AG04449 (cell line): Measurements from ENCODE around the gene CIAO2B.
A peak's percentile ranks its signal among the peaks of the same experiment; 100 is the strongest.

ENCODE experiments used
- CTCF ChIA-PET: fragments of 350-600 bp; formaldehyde crosslinking; extraction: SDS; loops from one replicate; lab custom pipeline; 2021; ENCODE audit warnings: antibody characterized with exemption; lab: Yijun Ruan, JAX
- POLR2A ChIA-PET: fragments of 400-600, 350-600 bp; formaldehyde crosslinking; extraction: SDS; loops from one replicate; lab custom pipeline; 2020; ENCODE audit warnings: antibody characterized with exemption, inconsistent platforms; lab: Yijun Ruan, JAX
- DNase-seq: peaks from one replicate; pipeline ENCODE4 v3.0.0-alpha.2; 2010; ENCODE audit warnings: low read depth, low spot score
- H3K4me3 ChIP-seq: 2 replicates; pipeline ENCODE4 v1.5.1; 2011; ENCODE audit warnings: low read depth, mild to moderate bottlenecking, control low read depth, low read length
- CTCF ChIP-seq: IDR thresholded peaks from one replicate; pipeline ENCODE4 v1.5.1; 2011; ENCODE audit warnings: mild to moderate bottlenecking, moderate library complexity, low read length, control low read depth, inconsistent platforms; ENCODE audit not compliant: insufficient read depth; ENCODE audit errors: missing control alignments

The CIAO2B gene

GRCh38 chr16:66968847-66969246, 34.6 kb upstream of the CIAO2B start:
- ChIA-PET POLR2A (no interaction called here), CTCF (interaction anchor here (1.0 to 5.4 kb wide), 6 partner anchors 9 to 189 kb away, joined by 3 to 21 read pairs (median 4); no protein-coding TSS in a partner anchor)
- H3K4me3 ChIP-seq = no peak overlapping the region
- TF ChIP-seq CTCF = no peak
- DNase-seq = no peak

GRCh38 chr16:66964049-66964448, 29.8 kb upstream of the CIAO2B start:
- ChIA-PET POLR2A (no interaction called here), CTCF (interaction anchor here (1.1 to 5.4 kb wide), 8 partner anchors 8 to 191 kb away, joined by 3 to 46 read pairs (median 9); no protein-coding TSS in a partner anchor)
- no peak for DNase-seq
- H3K4me3 ChIP-seq = no peak overlapping the region
- no peak for TF ChIP-seq CTCF

- DNase-seq = no peak
- POLR2A ChIA-PET = no interaction called here
- no peak for TF ChIP-seq CTCF
- CTCF ChIA-PET = interaction anchor here (0.8 to 4.2 kb wide), 18 partner anchors 9 to 222 kb away, joined by 3 to 46 read pairs (median 5); partner anchors contain the start of genes FBXL8, MATCAP1 and TRADD
- no peak overlapping the region for H3K4me3 ChIP-seq
Measured at GRCh38 chr16:66961914-66962313, 27.7 kb upstream of the CIAO2B start.

GRCh38 chr16:66961065-66961744, 27.0 kb upstream of the CIAO2B start, which contains the start of gene CES3:
Gene CES3 (plus strand): TSS chr16:66961266. CDS start chr16:66961308, 42 bp downstream.
- CTCF ChIA-PET = interaction anchor here (0.8 to 6.1 kb wide), 27 partner anchors 9 to 226 kb away, joined by 3 to 57 read pairs (median 6); partner anchors contain the start of genes B3GNT9, FBXL8, MATCAP1 and TRADD
- TF ChIP-seq CTCF = peak; percentile 84
- no peak for DNase-seq
- H3K4me3 ChIP-seq = no peak within 1 kb of the TSS
- POLR2A ChIA-PET = no interaction called here

- POLR2A ChIA-PET = no interaction called here
- CTCF ChIA-PET = interaction anchor here (0.8 to 6.1 kb wide), 28 partner anchors 8 to 227 kb away, joined by 3 to 57 read pairs (median 7); partner anchors contain the start of genes B3GNT9, FBXL8, MATCAP1 and TRADD
- no peak for DNase-seq
- no peak overlapping the region for H3K4me3 ChIP-seq
- no peak for TF ChIP-seq CTCF
Measured at GRCh38 chr16:66960270-66960669, 26.1 kb upstream of the CIAO2B start.

- TF ChIP-seq CTCF = no peak
- ChIA-PET CTCF (interaction anchor here (0.8 to 6.1 kb wide), 19 partner anchors 8 to 227 kb away, joined by 3 to 57 read pairs (median 7); partner anchors contain the start of genes B3GNT9 and TRADD), POLR2A (no interaction called here)
- H3K4me3 ChIP-seq = no peak overlapping the region
- no peak for DNase-seq
Measured at GRCh38 chr16:66959704-66960161, 25.5 kb upstream of the CIAO2B start.
